GM12878 (cell line): ENCODE data around the gene ZNF574. TPM values are rescaled to one million over a fixed set of nuclear protein-coding genes. Genes with fewer than 3 reads are reported as not detected.

Source experiments
- ATAC-seq: fragments of 200-7000 bp; cut with Tn5 transposase; 3 replicates; pipeline ENCODE4 v1.9.1; 2020; ENCODE audit warnings: mild to moderate bottlenecking, moderate library complexity
- BruUV-seq: library from RNA; stranded (reverse); fragments of 400-500 nt; replicated peaks from 2 replicates; lab custom pipeline; 2021; lab: Mats Ljungman, UMichigan
- CTCF ChIA-PET: fragments of 300-600 bp; sonication (Branson Sonifier 250); formaldehyde crosslinking; extraction: SDS; loops from one replicate; lab custom pipeline; 2021; ENCODE audit warnings: inconsistent platforms; lab: Yijun Ruan, JAX
- POLR2A ChIA-PET: fragments of 350-600 bp; formaldehyde crosslinking; extraction: SDS; loops from one replicate; lab custom pipeline; 2021; ENCODE audit warnings: inconsistent platforms; lab: Charles Lee
- RAD21 ChIA-PET: fragments of 300-600 bp; sonication (Branson Sonifier 250); formaldehyde crosslinking; loops from one replicate; lab custom pipeline; 2023; ENCODE audit warnings: antibody characterized with exemption; ENCODE audit not compliant: unreplicated experiment; lab: Charles Lee
- SMC1A ChIA-PET: fragments of 300-600 bp; sonication (Branson Sonifier 250); formaldehyde crosslinking; loops from one replicate; lab custom pipeline; 2023; ENCODE audit not compliant: unreplicated experiment, uncharacterized antibody; lab: Charles Lee
- DNase-seq: peaks from one replicate; pipeline ENCODE4 v3.0.0-alpha.2; 2011; ENCODE audit warnings: low read depth, low spot score
- FAIRE-seq: peaks from 3 replicates; lab custom pipeline; 2011; peaks lifted over from hg19 to GRCh38; lab: Jason Lieb, UNC
- H2AFZ ChIP-seq: 2 replicates; pipeline ENCODE4 v1.6.0; 2011; ENCODE audit warnings: low read depth, low read length, control low read depth; ENCODE audit not compliant: control insufficient read depth
- H3K27ac ChIP-seq: 2 replicates; pipeline ENCODE4 v1.5.1; 2011; ENCODE audit warnings: control low read depth; ENCODE audit not compliant: control insufficient read depth, insufficient read depth
- H3K27me3 ChIP-seq, 2 experiments: replicated peaks in 1 of 2; 2 replicates each; pipeline versions ENCODE4 v1.6.0 to v1.6.1; 2011; ENCODE audit warnings: low read length in 1 of 2; ENCODE audit not compliant: control insufficient read depth in 2 of 2, insufficient read depth in 2 of 2
- H3K36me3 ChIP-seq, 2 experiments: 2 replicates each; pipeline ENCODE4 v1.5.1; 2011; ENCODE audit warnings: low read length in 1 of 2; ENCODE audit not compliant: control insufficient read depth in 2 of 2, insufficient read depth in 2 of 2
- H3K4me1 ChIP-seq: 2 replicates; pipeline ENCODE4 v1.6.1; 2011; ENCODE audit warnings: mild to moderate bottlenecking, low read length, moderate library complexity, mixed read lengths; ENCODE audit not compliant: control insufficient read depth, insufficient read depth
- H3K4me2 ChIP-seq: 2 replicates; pipeline ENCODE4 v1.6.0; 2011; ENCODE audit warnings: control low read depth; ENCODE audit not compliant: control insufficient read depth, insufficient read depth
- H3K4me3 ChIP-seq: fragments of 200-600 bp; sonication (generic); 2 replicates; pipeline ENCODE4 v1.5.1; 2016
- H3K79me2 ChIP-seq: 2 replicates; pipeline ENCODE4 v1.6.0; 2011; ENCODE audit warnings: low read length; ENCODE audit not compliant: control insufficient read depth, insufficient read depth
- H3K9ac ChIP-seq: 2 replicates; pipeline ENCODE4 v1.8.0; 2011; ENCODE audit warnings: low read length, control low read depth, mixed read lengths; ENCODE audit not compliant: control insufficient read depth, insufficient read depth
- H3K9me3 ChIP-seq: replicated peaks from 3 replicates; pipeline ENCODE4 v1.5.1; 2011; ENCODE audit warnings: mild to moderate bottlenecking, low read length; ENCODE audit not compliant: control insufficient read depth, insufficient read depth
- H4K20me1 ChIP-seq: 2 replicates; pipeline ENCODE4 v1.6.0; 2011; ENCODE audit not compliant: control insufficient read depth, insufficient read depth
- WGBS: methylation state at CpG from one replicate; pipeline ENCODE4 v1.1.6; 2016; ENCODE audit warnings: low lambda C conversion rate; ENCODE audit not compliant: insufficient replicate concordance, insufficient coverage; ENCODE audit errors: missing lambda C conversion rate; 5-methylcytosine and 5-hydroxymethylcytosine counted together
- in situ Hi-C: fragments of 300-500 bp; cut with MboI; formaldehyde crosslinking; loops from 9 replicates; pipeline ENCODE4 v1.14.3; 2018; ENCODE audit warnings: mixed read lengths
- intact Hi-C: fragments of 100-400 bp; cut with micrococcal nuclease; formaldehyde crosslinking; loops from one replicate; pipeline ENCODE4 v1.14.2; 2022; ENCODE audit not compliant: unreplicated experiment
- polyA plus RNA-seq, 11 experiments: library from polyadenylated mRNA; depleted of rRNA in 4 of 11; unstranded in 6 of 11; stranded (reverse) in 5 of 11; fragments of >200 nt; fragmentation: Nextera tagmentation in 4 of 11; fragmentation: Illumina TruSeq in 1 of 11; extraction: Ambion mirVana in 4 of 11; extraction: Trizol in 1 of 11; gene quantifications; 1 replicate in 1 of 11; 2 replicates in 10 of 11; pipeline versions ENCODE4 v1.2.1 to v1.2.3, GENCODE V29; 2011 to 2016; ENCODE audit warnings: inconsistent platforms in 2 of 11, missing spikeins in 2 of 11, low read depth in 1 of 11
- total RNA-seq, 4 experiments: library from RNA; depleted of rRNA in 3 of 4; stranded (reverse); fragments of >200 nt in 3 of 4; fragmentation: Illumina TruSeq in 1 of 4; extraction: Trizol in 1 of 4; gene quantifications; 2 replicates each; pipeline versions ENCODE4 v1.2.1 to v1.2.3, GENCODE V29; 2013 to 2021
- TF ChIP-seq, protein P1 (sequence below): IDR thresholded peaks from 2 replicates; pipeline ENCODE4 v1.6.1; 2011; ENCODE audit warnings: low read depth, mild to moderate bottlenecking, low read length, moderate library complexity, borderline replicate concordance; ENCODE audit errors: extremely low read depth
- TF ChIP-seq, protein P2 (sequence below), 3 experiments: IDR thresholded peaks in 2 of 3; conservative IDR thresholded peaks in 1 of 3; 2 replicates each; pipeline ENCODE4 v1.5.1; 2011; ENCODE audit warnings: low read depth in 3 of 3, low read length in 3 of 3, mild to moderate bottlenecking in 3 of 3, control low read depth in 2 of 3, moderate library complexity in 2 of 3, inconsistent platforms in 1 of 3, mixed read lengths in 1 of 3; ENCODE audit not compliant: control insufficient read depth in 2 of 3, insufficient read depth in 1 of 3; ENCODE audit errors: extremely low read depth in 1 of 3

Gene ZNF574
- total and polyA plus RNA-seq, 10 of the 15 experiments (the other 5 are each of a cell fraction or from before 2014, with no cell fraction given) = 0.32 to 25.6 (median 11.4) TPM

DNA sequence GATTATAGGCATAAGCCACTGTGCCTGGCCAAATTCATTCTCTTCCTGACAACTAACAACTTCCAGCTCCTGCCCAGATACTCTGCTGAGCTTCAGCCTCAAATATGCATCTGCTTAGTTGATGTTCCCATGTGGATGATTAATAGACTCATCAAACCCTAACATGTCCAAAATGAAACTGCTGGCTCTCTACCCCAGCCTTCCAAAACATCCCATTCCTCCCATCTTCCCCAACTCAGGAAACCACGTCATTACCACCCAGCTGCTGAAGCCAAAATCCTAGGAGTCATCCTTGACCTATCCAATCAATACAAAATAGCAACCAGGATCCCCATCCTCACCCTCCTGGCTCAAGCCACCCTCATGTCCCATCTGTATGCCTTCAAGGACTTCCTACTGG lies 35.4 kb downstream of the ZNF574 start:
- Histone ChIP-seq H3K27ac (no peak overlapping the region), H3K36me3 (peaks cover 8 to 28% of the 10 kb centered on the region in 2 experiments), H3K4me1 (peaks cover 50% of the 10 kb centered on the region), H3K79me2 (no peaks in the 10 kb centered on the region; the same call in 1 of the 2 replicates), H3K9me3 (no peaks in the 10 kb centered on the region), H3K4me2 (no peak overlapping the region), H2AFZ (no peak overlapping the region), H4K20me1 (no peaks in the 10 kb centered on the region), H3K9ac (no peak overlapping the region), H3K27me3 (no peaks in the 10 kb centered on the region), H3K4me3 (no peak overlapping the region)
- DNase-seq (no peak), FAIRE-seq (no peak), ATAC-seq (no peak)
- SMC1A ChIA-PET = interaction anchor here (3.9 to 10.2 kb wide), 3 partner anchors 14 to 72 kb away, joined by 52 to 223 read pairs (median 61); partner anchors contain the start of gene POU2F2
- RAD21 ChIA-PET = interaction anchor here (1.0 to 5.2 kb wide), 5 partner anchors 9 to 65 kb away, joined by 3 to 57 read pairs (median 4); partner anchors contain the start of gene POU2F2
- in situ Hi-C loops = no loop called here
- POLR2A ChIA-PET = interaction anchor here (0.8 to 4.0 kb wide), 3 partner anchors 12 to 21 kb away, joined by 4 to 18 read pairs (median 9); partner anchors contain the start of gene POU2F2
- TF ChIP-seq, protein P1, sequence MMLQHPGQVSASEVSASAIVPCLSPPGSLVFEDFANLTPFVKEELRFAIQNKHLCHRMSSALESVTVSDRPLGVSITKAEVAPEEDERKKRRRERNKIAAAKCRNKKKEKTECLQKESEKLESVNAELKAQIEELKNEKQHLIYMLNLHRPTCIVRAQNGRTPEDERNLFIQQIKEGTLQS = no peak
- TF ChIP-seq, protein P2, sequence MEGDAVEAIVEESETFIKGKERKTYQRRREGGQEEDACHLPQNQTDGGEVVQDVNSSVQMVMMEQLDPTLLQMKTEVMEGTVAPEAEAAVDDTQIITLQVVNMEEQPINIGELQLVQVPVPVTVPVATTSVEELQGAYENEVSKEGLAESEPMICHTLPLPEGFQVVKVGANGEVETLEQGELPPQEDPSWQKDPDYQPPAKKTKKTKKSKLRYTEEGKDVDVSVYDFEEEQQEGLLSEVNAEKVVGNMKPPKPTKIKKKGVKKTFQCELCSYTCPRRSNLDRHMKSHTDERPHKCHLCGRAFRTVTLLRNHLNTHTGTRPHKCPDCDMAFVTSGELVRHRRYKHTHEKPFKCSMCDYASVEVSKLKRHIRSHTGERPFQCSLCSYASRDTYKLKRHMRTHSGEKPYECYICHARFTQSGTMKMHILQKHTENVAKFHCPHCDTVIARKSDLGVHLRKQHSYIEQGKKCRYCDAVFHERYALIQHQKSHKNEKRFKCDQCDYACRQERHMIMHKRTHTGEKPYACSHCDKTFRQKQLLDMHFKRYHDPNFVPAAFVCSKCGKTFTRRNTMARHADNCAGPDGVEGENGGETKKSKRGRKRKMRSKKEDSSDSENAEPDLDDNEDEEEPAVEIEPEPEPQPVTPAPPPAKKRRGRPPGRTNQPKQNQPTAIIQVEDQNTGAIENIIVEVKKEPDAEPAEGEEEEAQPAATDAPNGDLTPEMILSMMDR (IDR thresholded peaks at IDR 0.05 in 2 of 3, conservative IDR thresholded peaks at IDR 0.05 in 1 of 3; ENCODE audit: control insufficient read depth in 2 of 3, extremely low read depth in 1 of 3, insufficient read depth in 1 of 3, low read depth in 3 of 3, low read length in 3 of 3) = no peak
- intact Hi-C loops = no loop called here
- BruUV-seq = no TSS peak
- CTCF ChIA-PET = interaction anchor here (0.8 to 10.9 kb wide), 7 partner anchors 11 to 168 kb away, joined by 3 to 197 read pairs (median 71); partner anchors contain the start of gene POU2F2
- WGBS = 100% methylated on average over 1 of the region's 1 CpG
